Fibroblast of lung (primary cell): ENCODE data around the gene CD300LB.

Experiments
- EZH2 ChIP-seq: IDR thresholded peaks from 2 replicates; pipeline ENCODE4 v1.5.1; 2012; ENCODE audit warnings: low read length, control low read depth, mild to moderate bottlenecking; ENCODE audit errors: missing control alignments
- TF ChIP-seq, protein P1 (sequence below), 2 donors: IDR thresholded peaks in 1 of 2; conservative IDR thresholded peaks in 1 of 2; 1 replicate in 1 of 2; 2 replicates in 1 of 2; pipeline ENCODE4 v1.5.1; 2011 to 2012; ENCODE audit warnings: low read length in 2 of 2, control low read depth in 1 of 2, inconsistent platforms in 1 of 2, low read depth in 1 of 2, mild to moderate bottlenecking in 1 of 2

DNA sequence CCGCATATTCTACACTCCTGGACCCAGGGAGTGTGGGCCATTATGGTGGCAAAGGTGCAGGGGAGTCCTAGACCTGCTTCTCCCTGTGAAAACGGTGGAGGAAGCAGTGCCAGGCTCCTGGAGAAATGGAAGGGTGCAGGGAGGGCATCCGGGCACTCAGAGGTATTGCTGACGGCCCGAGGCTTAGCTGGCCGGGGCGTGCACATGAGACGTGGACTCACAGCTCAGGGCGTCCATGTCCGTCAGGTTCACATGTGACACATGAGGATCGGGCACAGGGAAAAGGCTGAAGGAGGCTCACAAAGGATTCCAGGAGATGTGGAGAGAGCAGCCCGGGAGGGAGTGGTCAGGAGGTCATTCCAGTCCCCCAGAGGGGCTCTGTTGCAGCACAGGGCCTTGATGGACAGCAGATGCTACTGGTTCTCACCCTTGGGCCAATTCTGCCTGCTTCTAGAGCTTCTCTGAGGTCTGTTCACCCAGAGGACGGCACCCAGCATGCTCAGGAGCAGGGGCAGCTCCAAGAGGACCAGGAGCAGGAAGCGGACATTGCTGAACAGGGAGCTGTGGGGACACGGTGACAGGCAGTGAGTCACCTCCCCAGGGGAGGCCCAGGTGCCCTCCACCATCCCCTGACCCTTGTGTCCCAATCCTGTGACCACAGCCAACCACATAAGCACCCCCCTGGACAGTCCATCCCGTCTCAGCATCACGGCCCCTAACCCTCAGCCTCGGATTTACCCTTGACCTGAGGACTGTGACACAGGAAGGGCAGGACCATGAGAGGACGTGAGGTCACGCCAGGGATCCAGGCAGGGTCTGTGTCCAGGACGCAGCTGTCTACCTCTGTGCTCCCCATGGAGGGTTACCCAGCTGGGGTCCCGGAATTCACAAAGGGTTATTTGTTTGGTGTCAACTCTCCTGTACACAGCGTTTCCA, 10.2 kb upstream of the CD300LB start:
- TF ChIP-seq, protein P1, sequence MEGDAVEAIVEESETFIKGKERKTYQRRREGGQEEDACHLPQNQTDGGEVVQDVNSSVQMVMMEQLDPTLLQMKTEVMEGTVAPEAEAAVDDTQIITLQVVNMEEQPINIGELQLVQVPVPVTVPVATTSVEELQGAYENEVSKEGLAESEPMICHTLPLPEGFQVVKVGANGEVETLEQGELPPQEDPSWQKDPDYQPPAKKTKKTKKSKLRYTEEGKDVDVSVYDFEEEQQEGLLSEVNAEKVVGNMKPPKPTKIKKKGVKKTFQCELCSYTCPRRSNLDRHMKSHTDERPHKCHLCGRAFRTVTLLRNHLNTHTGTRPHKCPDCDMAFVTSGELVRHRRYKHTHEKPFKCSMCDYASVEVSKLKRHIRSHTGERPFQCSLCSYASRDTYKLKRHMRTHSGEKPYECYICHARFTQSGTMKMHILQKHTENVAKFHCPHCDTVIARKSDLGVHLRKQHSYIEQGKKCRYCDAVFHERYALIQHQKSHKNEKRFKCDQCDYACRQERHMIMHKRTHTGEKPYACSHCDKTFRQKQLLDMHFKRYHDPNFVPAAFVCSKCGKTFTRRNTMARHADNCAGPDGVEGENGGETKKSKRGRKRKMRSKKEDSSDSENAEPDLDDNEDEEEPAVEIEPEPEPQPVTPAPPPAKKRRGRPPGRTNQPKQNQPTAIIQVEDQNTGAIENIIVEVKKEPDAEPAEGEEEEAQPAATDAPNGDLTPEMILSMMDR (conservative IDR thresholded peaks at IDR 0.05 in 1 of 2, IDR thresholded peaks at IDR 0.05 in 1 of 2; ENCODE audit: low read depth in 1 of 2, low read length in 2 of 2): no peak
- TF ChIP-seq EZH2: no peak
